HG02571 (cell line): Measurements from ENCODE around the gene RBM28.

ENCODE experiments used
- ATAC-seq: cut with Tn5 transposase; IDR thresholded peaks from one replicate; pipeline ENCODE4 v1.9.1; 2021; ENCODE audit warnings: mild to moderate bottlenecking, moderate library complexity; ENCODE audit not compliant: unreplicated experiment

Gene RBM28

DNA sequence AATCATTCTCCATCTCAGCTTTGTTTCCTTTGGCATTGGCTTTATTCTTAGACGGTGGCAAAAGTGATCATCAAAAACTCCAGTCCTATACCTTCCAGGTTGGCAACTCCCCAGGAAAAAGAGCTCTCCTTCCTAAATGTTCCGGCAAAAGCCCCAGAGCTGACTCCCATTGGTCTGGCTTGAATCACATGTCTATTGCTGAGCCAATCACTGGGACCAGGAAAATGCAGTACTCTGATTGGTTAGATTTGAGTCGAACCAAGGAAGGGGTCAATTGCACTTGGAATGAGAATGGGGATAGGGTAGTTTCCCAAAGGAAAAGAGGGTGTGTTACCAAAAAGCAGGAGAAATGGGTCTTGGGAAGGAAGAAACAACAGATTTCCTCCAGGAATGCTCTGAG lies 80.3 kb downstream of the RBM28 start:
- no peak for ATAC-seq

DNA sequence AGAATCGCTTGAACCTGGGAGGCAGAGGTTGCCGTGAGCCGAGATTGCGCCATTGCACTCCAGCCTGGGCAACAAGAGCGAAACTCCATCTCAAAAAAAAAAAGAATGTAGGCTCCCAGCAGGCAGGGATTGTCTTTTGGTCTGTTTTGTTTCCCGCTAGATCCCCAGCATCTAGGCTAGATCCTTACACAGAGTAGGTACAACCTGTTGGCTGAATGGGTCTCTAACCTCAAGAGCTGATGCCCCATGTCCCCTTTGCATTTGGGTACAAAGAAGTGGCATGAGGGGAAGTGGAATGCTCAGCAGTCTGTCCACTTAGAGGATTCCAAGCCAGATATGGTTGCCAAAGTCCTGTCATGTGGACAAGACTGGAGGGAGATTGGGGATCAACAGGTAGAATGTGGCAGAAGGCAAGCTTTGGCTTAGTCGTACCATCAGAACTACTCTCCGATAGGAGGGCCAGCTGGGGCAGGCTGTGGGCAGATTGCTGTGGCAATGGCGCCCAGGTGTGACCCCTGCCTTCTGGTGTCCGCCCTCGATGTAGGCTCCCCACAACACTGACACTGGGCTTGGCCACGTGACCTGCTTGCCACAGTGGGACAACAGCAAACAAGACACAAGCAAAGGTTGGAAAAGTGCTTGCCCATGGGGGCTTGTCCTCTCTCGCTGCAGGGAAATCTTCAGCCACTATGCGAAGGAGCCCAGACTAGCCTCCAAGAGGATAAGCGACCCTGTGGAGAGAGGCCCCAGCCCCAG lies 81.3 kb downstream of the RBM28 start:
- ATAC-seq, result no peak

DNA sequence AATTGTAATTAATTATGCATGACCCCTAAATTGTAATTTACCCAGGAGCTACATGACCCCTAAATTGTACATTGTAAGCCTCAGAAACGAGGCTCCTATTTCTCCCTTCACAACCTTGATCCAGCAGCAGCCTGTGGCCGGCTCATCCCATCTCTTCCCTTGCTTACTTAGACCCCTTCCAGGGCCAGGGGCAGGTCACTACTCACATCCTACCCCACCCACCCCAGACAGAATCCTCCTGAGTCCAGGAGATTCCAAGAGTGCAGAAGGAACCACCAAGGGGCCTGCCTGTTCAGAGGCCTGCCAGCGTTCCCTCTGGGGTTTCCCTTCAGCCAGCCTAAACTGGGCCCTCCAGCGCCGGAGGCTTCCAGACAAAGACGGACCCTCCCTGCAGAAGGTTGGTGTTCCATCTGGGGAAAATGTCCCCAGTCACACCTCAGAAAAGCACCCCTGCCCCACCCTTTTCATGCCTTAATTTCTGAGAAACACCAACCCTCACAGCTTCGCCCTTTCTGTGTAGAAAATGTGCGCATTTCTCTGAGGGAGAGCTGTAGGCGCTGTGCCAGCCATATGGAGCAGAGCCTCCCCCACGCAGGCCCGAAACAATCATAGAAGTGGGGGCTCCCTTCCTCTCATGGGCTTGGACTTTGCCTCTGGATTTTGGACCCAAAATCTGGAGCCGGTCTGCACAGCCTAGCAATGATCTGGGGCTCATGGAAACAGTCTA lies 83.5 kb downstream of the RBM28 start:
- no peak for ATAC-seq

DNA sequence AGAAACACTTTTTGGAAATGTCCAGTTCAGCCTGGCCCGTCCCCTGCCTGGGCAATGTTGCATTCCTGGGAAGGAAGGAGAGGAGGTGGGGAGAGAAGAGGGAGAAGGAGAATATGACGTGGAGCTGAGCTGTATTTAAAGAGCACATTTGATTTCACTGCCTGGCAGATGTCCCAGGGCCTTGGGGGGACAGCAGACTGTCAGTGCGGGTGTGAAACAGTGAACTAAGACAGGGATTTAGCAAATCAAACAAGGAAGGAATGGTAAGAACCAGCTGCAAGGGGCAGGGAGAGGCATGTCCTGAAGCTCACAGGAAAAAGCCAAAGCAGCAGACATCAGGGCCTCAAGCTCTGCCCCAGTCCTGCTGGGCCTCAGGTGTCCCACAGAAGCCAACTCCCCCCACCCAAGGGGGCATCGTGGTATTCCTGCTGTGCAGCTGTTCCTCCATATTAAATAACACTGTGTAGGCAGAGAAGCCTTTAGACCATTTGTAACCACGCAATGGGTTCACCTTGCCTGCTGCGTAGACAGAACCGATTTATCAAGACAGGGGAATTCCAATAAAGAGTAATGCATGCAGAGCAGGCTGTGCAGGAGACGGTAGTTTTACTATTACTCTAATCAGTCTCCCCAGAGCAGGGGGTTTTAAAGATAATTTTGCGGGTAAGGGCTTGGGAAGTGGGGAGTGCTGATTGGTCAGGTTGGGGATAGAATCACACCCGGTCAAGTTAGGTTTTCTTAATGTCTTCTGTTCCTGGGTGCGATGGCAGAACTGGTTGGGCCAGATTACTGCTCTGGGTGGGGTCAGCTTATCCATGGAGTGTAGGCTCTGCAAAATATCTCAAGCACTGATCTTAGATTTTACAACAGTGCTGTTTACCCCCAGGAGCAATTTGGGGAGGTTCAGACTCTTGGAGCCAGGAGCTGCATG lies 84.3 kb downstream of the RBM28 start:
- no peak for ATAC-seq

DNA sequence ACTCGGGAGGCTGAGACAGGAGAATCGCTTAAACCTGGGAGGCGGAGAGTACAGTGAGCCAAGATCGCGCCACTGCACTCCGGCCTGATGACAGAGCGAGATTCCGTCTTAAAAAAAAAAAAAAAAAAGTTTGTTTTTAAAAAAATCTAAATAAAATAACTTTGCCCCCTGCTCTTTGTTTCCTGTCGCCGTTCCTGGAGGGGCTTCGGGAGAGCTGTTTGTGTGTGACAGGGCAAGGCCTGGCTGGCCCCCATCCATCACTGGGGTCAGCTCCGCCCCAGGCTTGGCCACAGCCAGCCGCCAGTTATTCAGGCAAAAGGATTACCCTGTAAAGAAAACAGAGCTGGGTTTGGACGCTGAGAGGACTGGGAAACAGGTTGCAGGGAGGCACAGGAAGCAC lies 86.2 kb downstream of the RBM28 start:
- ATAC-seq, result no peak

DNA sequence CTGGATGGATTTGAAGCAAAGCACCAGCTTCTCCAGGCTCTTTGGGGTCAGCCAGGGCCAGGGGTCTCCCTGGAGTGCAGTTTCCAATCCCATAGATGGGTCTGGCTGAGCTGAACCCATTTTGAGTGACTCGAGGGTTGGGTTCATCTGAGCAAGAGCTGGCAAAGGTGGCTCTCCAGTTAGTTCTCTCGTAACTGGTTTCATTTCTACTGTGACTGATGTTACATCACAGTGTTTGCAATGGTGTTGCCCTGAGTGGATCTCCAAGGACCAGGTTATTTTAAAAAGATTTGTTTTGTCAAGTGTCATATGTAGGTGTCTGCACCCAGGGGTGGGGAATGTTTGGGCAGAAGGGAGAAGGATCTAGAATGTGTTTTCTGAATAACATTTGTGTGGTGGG lies 88.4 kb downstream of the RBM28 start:
- no peak for ATAC-seq

DNA sequence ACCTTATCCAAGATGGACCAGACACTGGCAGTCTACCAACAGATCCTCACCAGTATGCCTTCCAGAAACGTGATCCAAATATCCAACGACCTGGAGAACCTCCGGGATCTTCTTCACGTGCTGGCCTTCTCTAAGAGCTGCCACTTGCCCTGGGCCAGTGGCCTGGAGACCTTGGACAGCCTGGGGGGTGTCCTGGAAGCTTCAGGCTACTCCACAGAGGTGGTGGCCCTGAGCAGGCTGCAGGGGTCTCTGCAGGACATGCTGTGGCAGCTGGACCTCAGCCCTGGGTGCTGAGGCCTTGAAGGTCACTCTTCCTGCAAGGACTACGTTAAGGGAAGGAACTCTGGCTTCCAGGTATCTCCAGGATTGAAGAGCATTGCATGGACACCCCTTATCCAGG lies 89.2 kb downstream of the RBM28 start:
- ATAC-seq, result no peak

DNA sequence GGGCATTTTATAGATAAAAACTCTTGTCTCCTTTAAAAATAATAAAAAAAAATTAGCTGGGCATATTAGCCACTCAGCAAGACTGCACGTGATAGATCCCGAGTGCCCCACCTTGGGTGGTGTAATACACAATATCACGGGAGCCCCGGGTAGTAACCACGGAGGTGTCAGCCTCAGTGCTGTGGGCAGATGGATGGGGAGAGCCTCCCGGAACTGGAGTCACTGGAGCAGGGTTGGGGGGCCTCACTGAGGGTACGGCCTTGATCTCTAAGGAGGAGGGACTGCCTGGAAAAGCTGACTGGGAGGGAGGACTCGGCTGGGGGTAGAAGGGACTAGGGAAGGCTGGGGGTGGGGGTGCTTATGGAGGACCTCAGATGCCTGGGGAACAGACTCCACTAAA lies 90.0 kb downstream of the RBM28 start:
- no peak for ATAC-seq

DNA sequence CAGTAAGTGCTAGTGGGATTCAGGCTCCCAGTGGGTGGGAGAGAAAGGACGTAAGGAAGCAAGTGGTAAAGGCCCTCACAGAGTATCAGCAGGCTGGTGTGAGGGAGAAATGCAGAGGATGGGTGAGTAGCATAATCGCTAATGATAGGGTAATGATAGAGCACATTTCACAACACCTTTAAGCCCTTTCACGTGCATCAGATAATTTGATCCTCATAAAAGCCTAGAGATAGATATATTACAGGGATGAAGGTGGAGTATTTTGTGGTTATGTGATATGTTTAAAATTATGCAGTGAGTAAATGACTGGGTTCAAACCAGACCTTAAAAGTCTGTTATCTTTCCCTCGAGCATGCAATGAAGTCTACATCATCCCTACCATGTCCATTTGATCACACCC lies 92.4 kb downstream of the RBM28 start:
- no peak for ATAC-seq
